Epithelial cell of esophagus (primary cell): ENCODE measurements around the gene ONECUT1.

ENCODE experiments used
- DNase-seq: peaks from one replicate; pipeline ENCODE4 v3.0.0; 2010; ENCODE audit warnings: low read depth
- H3K4me3 ChIP-seq: 2 replicates; pipeline ENCODE4 v1.5.1; 2011; ENCODE audit warnings: mild to moderate bottlenecking, low read length, control low read depth
- CTCF ChIP-seq: IDR thresholded peaks from 2 replicates; pipeline ENCODE4 v1.5.1; 2011; ENCODE audit warnings: low read depth, mild to moderate bottlenecking, low read length, control low read depth, inconsistent platforms; ENCODE audit not compliant: insufficient read depth; ENCODE audit errors: missing control alignments

Gene ONECUT1

GRCh38 chr15:52717924-52718323 is 72.2 kb downstream of the ONECUT1 start:
- no peak for DNase-seq
- no peak for TF ChIP-seq CTCF
- H3K4me3 ChIP-seq, result no peak overlapping the region

- TF ChIP-seq CTCF, result no peak
- no peak for DNase-seq
- H3K4me3 ChIP-seq, result no peak overlapping the region
These were observed 72.7 kb downstream of the ONECUT1 start for GRCh38 chr15:52717481-52717880.

- no peak for DNase-seq
- H3K4me3 ChIP-seq, result no peak overlapping the region
- TF ChIP-seq CTCF, result no peak
These were observed 73.6 kb downstream of the ONECUT1 start for GRCh38 chr15:52716536-52716935.

- TF ChIP-seq CTCF, result no peak
- DNase-seq, result no peak
- no peak overlapping the region for H3K4me3 ChIP-seq
These were observed 74.7 kb downstream of the ONECUT1 start for GRCh38 chr15:52715411-52715810.

GRCh38 chr15:52714968-52715367 is 75.2 kb downstream of the ONECUT1 start:
- TF ChIP-seq CTCF, result no peak
- DNase-seq, result no peak
- H3K4me3 ChIP-seq, result no peak overlapping the region

GRCh38 chr15:52710708-52711389 is 79.3 kb downstream of the ONECUT1 start:
- no peak overlapping the region for H3K4me3 ChIP-seq
- DNase-seq, result no peak
- TF ChIP-seq CTCF, result no peak

GRCh38 chr15:52710050-52710707 is 80.0 kb downstream of the ONECUT1 start:
- TF ChIP-seq CTCF, result no peak
- DNase-seq, result peak; percentile 68
- no peak overlapping the region for H3K4me3 ChIP-seq
